BE2C (cell line): Measurements from ENCODE around the gene CABLES1.
"Not testable (repeated sequence)": the region's sequence is repeated elsewhere in the genome, so short reads cannot be mapped to it uniquely, and the experiment has no call there.

ENCODE experiments used
- DNase-seq: peaks from one replicate; pipeline ENCODE4 v3.0.0-alpha.2; 2020
- H3K27me3 ChIP-seq: fragments of 250-450 bp; sonication (Bioruptor Pico); 2 replicates; pipeline ENCODE4 v1.5.1; 2020; ENCODE audit warnings: mild to moderate bottlenecking
- H3K36me3 ChIP-seq: fragments of 250-450 bp; sonication (Bioruptor Pico); 2 replicates; pipeline ENCODE4 v1.5.1; 2020; ENCODE audit warnings: mild to moderate bottlenecking
- H3K4me1 ChIP-seq: fragments of 250-450 bp; sonication (Bioruptor Pico); 2 replicates; pipeline ENCODE4 v1.5.1; 2020
- H3K4me3 ChIP-seq: 2 replicates; pipeline ENCODE4 v1.5.1; 2011; ENCODE audit warnings: low read depth, low read length
- H3K9me3 ChIP-seq: fragments of 250-450 bp; sonication (Bioruptor Pico); 2 replicates; pipeline ENCODE4 v1.5.1; 2020
- CTCF ChIP-seq: IDR thresholded peaks from 2 replicates; pipeline ENCODE4 v1.5.1; 2012; ENCODE audit warnings: mild to moderate bottlenecking, low read depth, low read length

Gene CABLES1

GRCh38 chr18:23108496-23108895, 26.8 kb upstream of the CABLES1 start:
- Histone ChIP-seq H3K4me3 (no peak overlapping the region), H3K4me1 (no peaks in the 10 kb centered on the region), H3K27me3 (no peaks in the 10 kb centered on the region), H3K9me3 (no peaks in the 10 kb centered on the region), H3K36me3 (no peaks in the 10 kb centered on the region)
- no peak for DNase-seq
- no peak for TF ChIP-seq CTCF

- H3K4me1 ChIP-seq, H3K4me3 ChIP-seq, H3K9me3 ChIP-seq, DNase-seq, H3K27me3 ChIP-seq, H3K36me3 ChIP-seq: not testable (repeated sequence)
Measured at GRCh38 chr18:23109163-23109562, 26.1 kb upstream of the CABLES1 start.

- H3K27me3 ChIP-seq, result no peaks in the 10 kb centered on the region
- H3K9me3 ChIP-seq, result no peaks in the 10 kb centered on the region
- H3K36me3 ChIP-seq, result no peaks in the 10 kb centered on the region
- DNase-seq, result no peak
- H3K4me3 ChIP-seq, result no peak overlapping the region
- H3K4me1 ChIP-seq, result no peaks in the 10 kb centered on the region
- no peak for TF ChIP-seq CTCF
Measured at GRCh38 chr18:23113576-23113975, 21.7 kb upstream of the CABLES1 start.

DNA sequence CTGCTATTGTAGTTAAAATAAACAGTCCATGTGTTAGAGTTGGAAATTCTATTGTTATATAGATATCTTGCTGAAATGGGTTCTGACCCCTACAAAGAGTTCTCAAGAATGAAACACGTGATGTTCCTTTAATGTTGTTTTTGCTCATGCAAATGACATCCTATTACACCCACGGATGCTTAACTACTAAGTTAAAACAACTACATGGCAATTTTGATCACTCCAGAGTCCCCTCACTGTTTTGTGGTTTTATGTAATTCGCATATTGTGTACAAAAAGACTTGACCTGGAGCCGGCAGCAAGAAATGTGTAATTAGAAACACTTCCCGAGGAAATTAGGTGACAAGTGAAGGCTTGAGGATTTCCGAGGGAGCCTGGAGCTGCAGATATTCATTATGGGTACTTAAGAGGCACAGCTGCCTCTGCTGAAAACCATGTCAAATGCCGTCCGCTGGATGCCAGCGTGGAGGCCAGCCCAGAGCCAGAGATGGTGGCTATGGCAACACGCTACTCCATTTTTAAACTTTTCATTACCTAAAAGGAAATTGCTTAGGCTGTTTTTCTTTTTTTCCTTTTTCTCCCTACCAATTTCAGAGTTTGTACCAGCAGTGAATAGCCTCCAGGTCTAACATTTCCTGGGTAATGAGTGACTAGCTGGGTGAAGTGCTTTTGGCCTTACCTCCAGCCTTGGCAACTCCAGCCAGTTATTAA, 21.0 kb upstream of the CABLES1 start:
- no peaks in the 10 kb centered on the region for H3K9me3 ChIP-seq
- no peak for TF ChIP-seq CTCF
- no peak for DNase-seq
- H3K36me3 ChIP-seq, result no peaks in the 10 kb centered on the region
- H3K4me1 ChIP-seq, result no peaks in the 10 kb centered on the region
- H3K27me3 ChIP-seq, result no peaks in the 10 kb centered on the region
- H3K4me3 ChIP-seq, result no peak overlapping the region

DNA sequence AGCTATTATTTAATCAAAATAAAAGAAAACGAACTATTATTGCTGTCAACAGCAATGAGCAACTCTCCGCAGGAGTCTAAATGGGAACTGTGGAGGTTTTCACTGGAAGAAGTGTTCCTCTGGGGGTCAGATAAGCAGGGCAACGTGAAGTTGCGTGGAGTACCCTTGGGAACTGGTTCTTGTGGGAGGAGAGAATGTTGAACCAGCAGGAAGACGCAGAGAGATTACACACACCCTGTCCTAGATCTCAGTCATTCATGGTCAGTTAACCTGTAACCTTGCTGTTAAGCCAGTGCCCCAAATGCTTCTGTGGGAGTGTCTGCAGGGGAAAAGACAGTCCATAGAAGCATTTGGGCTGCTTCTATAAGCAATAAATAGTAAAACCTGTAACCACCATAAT, 20.4 kb upstream of the CABLES1 start:
- no peaks in the 10 kb centered on the region for H3K36me3 ChIP-seq
- H3K4me1 ChIP-seq, result no peaks in the 10 kb centered on the region
- no peaks in the 10 kb centered on the region for H3K27me3 ChIP-seq
- no peaks in the 10 kb centered on the region for H3K9me3 ChIP-seq
- DNase-seq, result no peak
- TF ChIP-seq CTCF, result no peak
- no peak overlapping the region for H3K4me3 ChIP-seq

DNA sequence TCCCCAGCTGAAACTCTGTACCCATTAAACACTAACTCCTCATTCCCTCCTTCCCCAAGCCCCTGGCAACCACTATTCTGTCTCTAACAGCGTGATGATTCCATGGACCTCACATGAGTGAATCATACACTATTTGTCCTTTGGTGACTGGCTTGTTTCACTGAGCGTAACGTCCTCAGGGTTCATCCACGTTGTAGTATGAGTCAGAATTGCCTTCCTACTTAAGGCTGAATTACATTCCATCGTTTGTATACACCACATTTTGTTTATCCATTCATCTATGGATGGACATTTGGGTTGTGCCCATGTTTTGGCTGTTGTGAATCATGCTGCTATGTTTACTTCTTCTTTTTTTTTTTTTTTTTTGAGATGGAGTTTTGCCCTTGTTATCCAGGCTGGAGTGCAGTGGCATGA, 19.6 kb upstream of the CABLES1 start:
- DNase-seq, result no peak

More for the DNA sequence above, 19.6 kb upstream of the CABLES1 start:
- Histone ChIP-seq H3K36me3 (no peaks in the 10 kb centered on the region), H3K9me3 (no peaks in the 10 kb centered on the region), H3K27me3 (no peaks in the 10 kb centered on the region), H3K4me3 (no peak overlapping the region), H3K4me1 (no peaks in the 10 kb centered on the region)
- TF ChIP-seq CTCF, result no peak
